Stimulated activated naive CD4-positive, alpha-beta T cell (primary cell): ENCODE data around the gene CYP1A2.

Experiments used
- DNase-seq, 6 experiments: peaks; one replicate each; lab custom pipeline; 2025; lab: John Stamatoyannopoulos, UW

Gene CYP1A2

GRCh38 chr15:74802862-74803447, 54.3 kb downstream of the CYP1A2 start:
- DNase-seq, result no peak

DNA sequence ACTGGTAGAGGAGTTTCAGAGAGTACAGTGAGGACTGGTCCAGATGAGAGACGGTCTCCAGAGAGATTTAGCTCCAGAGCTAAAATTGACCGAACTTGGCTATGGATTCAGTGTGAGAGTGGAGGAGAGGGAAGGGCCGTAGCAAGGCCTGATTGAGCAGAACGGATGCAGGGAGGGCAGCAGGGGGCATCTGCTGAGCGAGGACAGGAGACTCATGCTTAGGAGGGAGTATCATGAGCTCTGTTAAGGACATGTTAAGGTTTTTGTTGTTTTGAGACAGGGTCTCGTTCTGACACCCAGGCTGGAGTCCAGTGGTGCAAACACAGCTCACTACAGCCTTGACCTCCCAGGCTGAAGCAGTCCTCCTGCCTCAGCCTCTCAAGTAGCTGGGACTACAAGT, 56.3 kb downstream of the CYP1A2 start:
- DNase-seq, result no peak
